NT2/D1 (cell line): ENCODE data around the gene NKRF.
"Not testable (repeated sequence)": the region's sequence is repeated elsewhere in the genome, so short reads cannot be mapped to it uniquely, and the experiment has no call there.

Source experiments
- DNase-seq: peaks from one replicate; pipeline ENCODE4 v3.0.0-alpha.2; 2011; ENCODE audit warnings: low read depth, low spot score
- H3K27me3 ChIP-seq: 2 replicates; pipeline ENCODE4 v1.6.0; 2011; ENCODE audit warnings: mild to moderate bottlenecking; ENCODE audit not compliant: insufficient read length, insufficient read depth
- H3K36me3 ChIP-seq: 2 replicates; pipeline ENCODE4 v1.6.1; 2011; ENCODE audit warnings: mild to moderate bottlenecking, low read length, mixed read lengths; ENCODE audit not compliant: insufficient read depth, insufficient read length
- H3K4me1 ChIP-seq: 2 replicates; pipeline ENCODE4 v1.5.1; 2011; ENCODE audit not compliant: insufficient read depth, insufficient read length
- H3K4me3 ChIP-seq: 2 replicates; pipeline ENCODE4 v1.5.1; 2011; ENCODE audit warnings: low read depth; ENCODE audit not compliant: insufficient read length
- H3K9ac ChIP-seq: 2 replicates; pipeline ENCODE4 v1.6.0; 2011; ENCODE audit warnings: low read depth; ENCODE audit not compliant: insufficient read length
- H3K9me3 ChIP-seq: 2 replicates; pipeline ENCODE4 v1.5.1; 2011; ENCODE audit warnings: mild to moderate bottlenecking, low read length; ENCODE audit not compliant: insufficient read depth
- SUZ12 ChIP-seq: IDR thresholded peaks from 2 replicates; pipeline ENCODE4 v1.6.1; 2011; ENCODE audit not compliant: insufficient read length, insufficient read depth; ENCODE audit errors: extremely low read depth
- YY1 ChIP-seq: IDR thresholded peaks from 2 replicates; pipeline ENCODE4 v1.6.1; 2011; ENCODE audit not compliant: insufficient read length, insufficient read depth
- ZNF274 ChIP-seq: IDR thresholded peaks from 2 replicates; pipeline ENCODE4 v1.6.1; 2011; ENCODE audit warnings: mild to moderate bottlenecking, low read depth, low read length

NKRF gene

GRCh38 chrX:119643696-119644095 lies 37.5 kb upstream of the NKRF start:
- DNase-seq = no peak
- Histone ChIP-seq H3K36me3 (peaks cover 32% of the 10 kb centered on the region), H3K4me3 (no peak overlapping the region), H3K4me1 (no peaks in the 10 kb centered on the region), H3K9ac (no peak overlapping the region), H3K27me3 (no peaks in the 10 kb centered on the region), H3K9me3 (no peaks in the 10 kb centered on the region)
- no peak for TF ChIP-seq SUZ12
- TF ChIP-seq YY1 = no peak
- no peak for TF ChIP-seq ZNF274

GRCh38 chrX:119640731-119641170 lies 34.5 kb upstream of the NKRF start:
- Histone ChIP-seq H3K4me1 (no peaks in the 10 kb centered on the region), H3K27me3 (no peaks in the 10 kb centered on the region), H3K4me3 (no peak overlapping the region), H3K36me3 (peaks cover 31% of the 10 kb centered on the region), H3K9me3 (no peaks in the 10 kb centered on the region), H3K9ac (no peak overlapping the region)
- DNase-seq = no peak
- TF ChIP-seq YY1 (no peak), SUZ12 (no peak), ZNF274 (no peak)

GRCh38 chrX:119638725-119639471 lies 32.7 kb upstream of the NKRF start:
- Histone ChIP-seq H3K4me3 (no peak overlapping the region), H3K9me3 (no peaks in the 10 kb centered on the region), H3K4me1 (no peaks in the 10 kb centered on the region), H3K9ac (no peak overlapping the region), H3K36me3 (peaks cover 35% of the 10 kb centered on the region), H3K27me3 (no peaks in the 10 kb centered on the region)
- TF ChIP-seq YY1 (no peak), ZNF274 (no peak), SUZ12 (no peak)
- DNase-seq = no peak

- not testable (repeated sequence) for H3K27me3 ChIP-seq, DNase-seq, H3K9ac ChIP-seq, H3K4me3 ChIP-seq, H3K4me1 ChIP-seq, H3K9me3 ChIP-seq
- H3K36me3 ChIP-seq = peaks cover 44% of the 10 kb centered on the region
These were observed 31.2 kb upstream of the NKRF start for GRCh38 chrX:119637421-119637820.

GRCh38 chrX:119636419-119636818 lies 30.2 kb upstream of the NKRF start:
- H3K36me3 ChIP-seq = peaks cover 44% of the 10 kb centered on the region
- no peak for DNase-seq
- H3K27me3 ChIP-seq = no peaks in the 10 kb centered on the region
- TF ChIP-seq ZNF274 = no peak
- TF ChIP-seq SUZ12 = no peak
- no peak for TF ChIP-seq YY1
- H3K4me1 ChIP-seq = no peaks in the 10 kb centered on the region
- no peaks in the 10 kb centered on the region for H3K9me3 ChIP-seq
- H3K4me3 ChIP-seq = no peak overlapping the region
- no peak overlapping the region for H3K9ac ChIP-seq

GRCh38 chrX:119635799-119636198 lies 29.6 kb upstream of the NKRF start:
- peaks cover 41% of the 10 kb centered on the region for H3K36me3 ChIP-seq
- no peak overlapping the region for H3K4me3 ChIP-seq
- TF ChIP-seq ZNF274 (no peak), SUZ12 (no peak), YY1 (no peak)
- H3K9ac ChIP-seq = no peak overlapping the region
- DNase-seq = no peak
- no peaks in the 10 kb centered on the region for H3K4me1 ChIP-seq
- no peaks in the 10 kb centered on the region for H3K9me3 ChIP-seq
- H3K27me3 ChIP-seq = no peaks in the 10 kb centered on the region

GRCh38 chrX:119635179-119635578 lies 29.0 kb upstream of the NKRF start:
- TF ChIP-seq ZNF274 (no peak), YY1 (no peak), SUZ12 (no peak)
- Histone ChIP-seq H3K36me3 (peaks cover 38% of the 10 kb centered on the region), H3K4me1 (no peaks in the 10 kb centered on the region), H3K4me3 (no peak overlapping the region), H3K9ac (no peak overlapping the region), H3K9me3 (no peaks in the 10 kb centered on the region), H3K27me3 (no peaks in the 10 kb centered on the region)
- DNase-seq = no peak

- no peaks in the 10 kb centered on the region for H3K4me1 ChIP-seq
- H3K36me3 ChIP-seq = peaks cover 26% of the 10 kb centered on the region
- no peaks in the 10 kb centered on the region for H3K9me3 ChIP-seq
- TF ChIP-seq YY1 = no peak
- TF ChIP-seq ZNF274 = no peak
- TF ChIP-seq SUZ12 = no peak
- no peaks in the 10 kb centered on the region for H3K27me3 ChIP-seq
- H3K4me3 ChIP-seq = no peak overlapping the region
- H3K9ac ChIP-seq = no peak overlapping the region
- DNase-seq = no peak
These were observed 19.6 kb upstream of the NKRF start for GRCh38 chrX:119625843-119626242.
